PFSK-1 (cell line): ENCODE results near the gene NCLN.

Experiments used
- POLR2AphosphoS5 ChIP-seq: IDR thresholded peaks from 2 replicates; pipeline ENCODE4 v1.6.1; 2012; ENCODE audit warnings: low read depth, mild to moderate bottlenecking, control low read depth, low read length, moderate library complexity
- REST ChIP-seq, 2 experiments: IDR thresholded peaks; 2 replicates each; pipeline versions ENCODE4 v1.6.1 to v1.8.0; 2011 to 2012; ENCODE audit warnings: low read depth in 2 of 2, low read length in 2 of 2, control low read depth in 1 of 2, inconsistent platforms in 1 of 2, mild to moderate bottlenecking in 1 of 2, moderate library complexity in 1 of 2; ENCODE audit not compliant: insufficient read depth in 1 of 2
- SIN3A ChIP-seq: IDR thresholded peaks from 2 replicates; pipeline ENCODE4 v1.6.1; 2012; ENCODE audit warnings: mild to moderate bottlenecking, low read length, moderate library complexity, borderline replicate concordance; ENCODE audit not compliant: insufficient read depth

- TF ChIP-seq POLR2AphosphoS5 (no peak), SIN3A (no peak), REST (IDR thresholded peaks at IDR 0.05; ENCODE audit: insufficient read depth in 1 of 2, low read depth in 2 of 2, low read length in 2 of 2) (no peak)
Measured at GRCh38 chr19:3196064-3196932, 10.6 kb downstream of the NCLN start.
